ENCODE data around the gene SPEN. TPM values are rescaled to one million over a fixed set of nuclear protein-coding genes. Genes with fewer than 3 reads are reported as not detected.

The SPEN gene
- total and polyA plus RNA-seq, 12 donors, result 16.4 to 51.2 (median 30.7) TPM

- Histone ChIP-seq H3K36me3 (replicated peaks in 1 of 2) (peaks cover 0 to 5% of the 10 kb centered on the region in 2 donors), H3K4me1 (replicated peaks in 1 of 2) (peaks cover 16 to 47% of the 10 kb centered on the region in 2 donors), H3K27me3 (no peaks in the 10 kb centered on the region), H3K9me3 (replicated peaks in 1 of 3) (no peaks in the 10 kb centered on the region), H3K27ac (no peak overlapping the region), H3K4me3 (no peak overlapping the region)
- intact Hi-C loops (cut with DNase I), result no loop called here
- TF ChIP-seq CTCF (IDR thresholded peaks at IDR 0.05) (no peak), POLR2A (IDR thresholded peaks at IDR 0.05) (no peak)
- DNase-seq, result no peak
- WGBS, 4 donors, result 84 to 94% (median 87%) methylated on average over 6 of the region's 6 CpGs
Measured at GRCh38 chr1:15883326-15883725, 35.8 kb downstream of the SPEN start.

GRCh38 chr1:15884477-15884876, 37.0 kb downstream of the SPEN start:
- Histone ChIP-seq H3K27ac (peak overlapping the region in 3 of 5 donors; percentile 87 to 94 (median 92)), H3K4me3 (no peak overlapping the region), H3K4me1 (replicated peaks in 1 of 2) (peaks cover 16 to 47% of the 10 kb centered on the region in 2 donors), H3K36me3 (replicated peaks in 1 of 2) (peaks cover 0 to 3% of the 10 kb centered on the region in 2 donors), H3K9me3 (replicated peaks in 1 of 3) (no peaks in the 10 kb centered on the region), H3K27me3 (no peaks in the 10 kb centered on the region)
- intact Hi-C loops (cut with DNase I), result no loop called here
- no peak for TF ChIP-seq POLR2A (IDR thresholded peaks at IDR 0.05)
- no peak for TF ChIP-seq CTCF (IDR thresholded peaks at IDR 0.05)
- WGBS, 4 donors, result 73 to 77% (median 76%) methylated on average over 4 of the region's 4 CpGs
- DNase-seq, result no peak

GRCh38 chr1:15885269-15885668, 37.8 kb downstream of the SPEN start:
- no peak for DNase-seq
- WGBS, 4 donors, result 53 to 56% (median 54%) methylated on average over 5 of the region's 5 CpGs
- Histone ChIP-seq H3K36me3 (replicated peaks in 1 of 2) (peaks cover 0 to 3% of the 10 kb centered on the region in 2 donors), H3K4me1 (replicated peaks in 1 of 2) (peaks cover 20 to 50% of the 10 kb centered on the region in 2 donors), H3K9me3 (replicated peaks in 1 of 3) (no peaks in the 10 kb centered on the region), H3K27ac (peak overlapping the region; percentile 85 to 94 (median 91)), H3K27me3 (no peaks in the 10 kb centered on the region), H3K4me3 (peak overlapping the region in 1 of 4 donors; percentile 43)
- no peak for TF ChIP-seq CTCF (IDR thresholded peaks at IDR 0.05)
- intact Hi-C loops (cut with DNase I), result no loop called here

- 1 to 4% (median 2%) methylated on average over 3 to 14 of the region's 14 CpGs for WGBS, 4 donors
- peak in 1 of 2 donors; percentile 82 for TF ChIP-seq POLR2A (IDR thresholded peaks at IDR 0.05)
- TF ChIP-seq CTCF (IDR thresholded peaks at IDR 0.05), result peak in 3 of 6 experiments; percentile 22 to 37 (median 32)
- H3K4me3 ChIP-seq, result peak overlapping the region in 2 of 4 donors; percentile 28 to 43
- peaks cover 0 to 3% of the 10 kb centered on the region in 2 donors for H3K36me3 ChIP-seq (replicated peaks in 1 of 2)
- H3K27ac ChIP-seq, result peak overlapping the region; percentile 85 to 94 (median 91)
- H3K9me3 ChIP-seq (replicated peaks in 1 of 3), result no peaks in the 10 kb centered on the region
- no peaks in the 10 kb centered on the region for H3K27me3 ChIP-seq
- H3K4me1 ChIP-seq (replicated peaks in 1 of 2), result peaks cover 27 to 56% of the 10 kb centered on the region in 2 donors
- DNase-seq, result peak; percentile 95 to 99 (median 98)
- intact Hi-C loops (cut with DNase I), result no loop called here
Measured at GRCh38 chr1:15885701-15886610, 38.4 kb downstream of the SPEN start.
